Naive thymus-derived CD4-positive, alpha-beta T cell (primary cell): ENCODE data around the gene MAGEL2. TPM values are rescaled to one million over a fixed set of nuclear protein-coding genes. Genes with fewer than 3 reads are reported as not detected.

Experiments used
- ATAC-seq: fragments of 150-1000 bp; cut with Tn5 transposase; 2 replicates; pipeline ENCODE4 v1.10.0; 2021; ENCODE audit warnings: mild to moderate bottlenecking, moderate library complexity
- CTCF ChIA-PET: fragments of 350-600 bp; sonication (Branson Sonifier 250); formaldehyde crosslinking; loops from one replicate; lab custom pipeline; 2021; ENCODE audit warnings: antibody characterized with exemption; lab: Charles Lee
- POLR2A ChIA-PET: fragments of 350-600 bp; sonication (Branson Sonifier 250); formaldehyde crosslinking; loops from one replicate; lab custom pipeline; 2021; ENCODE audit warnings: antibody characterized with exemption, inconsistent platforms; lab: Charles Lee
- DNase-seq, 9 donors: peaks; one replicate each; pipeline versions ENCODE4 v3.0.0 to v3.0.0-alpha.2; 2020 to 2022; ENCODE audit warnings: mixed read lengths in 1 of 9
- H3K27ac ChIP-seq: one replicate; pipeline ENCODE4 v1.7.0; 2013; ENCODE audit warnings: mild to moderate bottlenecking, low read depth, low read length, moderate library complexity
- H3K27me3 ChIP-seq, 2 donors: one replicate each; pipeline ENCODE4 v1.7.0; 2013; ENCODE audit warnings: low read length in 2 of 2, mild to moderate bottlenecking in 2 of 2, moderate library complexity in 2 of 2; ENCODE audit not compliant: control insufficient read depth in 2 of 2, insufficient read depth in 2 of 2
- H3K36me3 ChIP-seq, 3 experiments: 1 replicate in 2 of 3; 2 replicates in 1 of 3; pipeline ENCODE4 v1.7.0; 2013; ENCODE audit warnings: low read length in 3 of 3, mild to moderate bottlenecking in 3 of 3, moderate library complexity in 1 of 3; ENCODE audit not compliant: insufficient read depth in 3 of 3, control insufficient read depth in 2 of 3
- H3K4me1 ChIP-seq, 2 donors: one replicate each; pipeline ENCODE4 v1.7.0; 2013; ENCODE audit warnings: low read length in 2 of 2, mild to moderate bottlenecking in 2 of 2, moderate library complexity in 1 of 2; ENCODE audit not compliant: control insufficient read depth in 2 of 2, insufficient read depth in 2 of 2
- H3K4me3 ChIP-seq: 2 replicates; pipeline ENCODE4 v1.7.0; 2013; ENCODE audit warnings: mild to moderate bottlenecking, low read length
- H3K9me3 ChIP-seq, 3 experiments: 1 replicate in 2 of 3; 2 replicates in 1 of 3; pipeline ENCODE4 v1.7.0; 2013; ENCODE audit warnings: low read length in 3 of 3; ENCODE audit not compliant: control insufficient read depth in 2 of 3
- H3K27ac Mint-ChIP-seq, 9 donors: one replicate each; pipeline ENCODE4 v1.8.0; 2020 to 2022; ENCODE audit warnings: mixed read lengths in 9 of 9, mild to moderate bottlenecking in 8 of 9, moderate library complexity in 5 of 9, inconsistent platforms in 2 of 9
- H3K27me3 Mint-ChIP-seq, 5 donors: one replicate each; pipeline ENCODE4 v1.8.0; 2021 to 2022; ENCODE audit warnings: mixed read lengths in 5 of 5, mild to moderate bottlenecking in 1 of 5
- H3K36me3 Mint-ChIP-seq, 5 donors: one replicate each; pipeline ENCODE4 v1.8.0; 2020 to 2022; ENCODE audit warnings: mixed read lengths in 5 of 5, mild to moderate bottlenecking in 3 of 5, inconsistent platforms in 1 of 5
- H3K4me1 Mint-ChIP-seq, 7 donors: one replicate each; pipeline ENCODE4 v1.8.0; 2020 to 2022; ENCODE audit warnings: mixed read lengths in 7 of 7, mild to moderate bottlenecking in 3 of 7, inconsistent platforms in 1 of 7
- H3K4me3 Mint-ChIP-seq, 10 donors: one replicate each; pipeline ENCODE4 v1.8.0; 2020 to 2022; ENCODE audit warnings: mild to moderate bottlenecking in 10 of 10, mixed read lengths in 10 of 10, moderate library complexity in 6 of 10, inconsistent platforms in 2 of 10
- H3K9me3 Mint-ChIP-seq, 11 donors: one replicate each; pipeline ENCODE4 v1.8.0; 2020 to 2022; ENCODE audit warnings: mixed read lengths in 11 of 11, mild to moderate bottlenecking in 4 of 11, inconsistent platforms in 1 of 11, moderate library complexity in 1 of 11
- intact Hi-C, 2 donors: fragments of 100-400 bp; cut with micrococcal nuclease; formaldehyde crosslinking; loops; one replicate each; pipeline ENCODE4 v1.15.1; 2023
- polyA plus RNA-seq, 2 donors: library from polyadenylated mRNA; unstranded; fragments of 300-500 nt; fragmentation: Illumina TruSeq; gene quantifications; one replicate each; pipeline ENCODE4 v1.2.3, GENCODE V29; 2021
- total RNA-seq, 6 experiments: library from RNA in 5 of 6; stranded (reverse) in 5 of 6; gene quantifications; 1 replicate in 5 of 6; 2 replicates in 1 of 6; pipeline ENCODE4 v1.2.3 and lab custom pipeline; 2021 to 2026

Gene MAGEL2
- total and polyA plus RNA-seq, 7 experiments from 2014 or later, result not detected

DNA sequence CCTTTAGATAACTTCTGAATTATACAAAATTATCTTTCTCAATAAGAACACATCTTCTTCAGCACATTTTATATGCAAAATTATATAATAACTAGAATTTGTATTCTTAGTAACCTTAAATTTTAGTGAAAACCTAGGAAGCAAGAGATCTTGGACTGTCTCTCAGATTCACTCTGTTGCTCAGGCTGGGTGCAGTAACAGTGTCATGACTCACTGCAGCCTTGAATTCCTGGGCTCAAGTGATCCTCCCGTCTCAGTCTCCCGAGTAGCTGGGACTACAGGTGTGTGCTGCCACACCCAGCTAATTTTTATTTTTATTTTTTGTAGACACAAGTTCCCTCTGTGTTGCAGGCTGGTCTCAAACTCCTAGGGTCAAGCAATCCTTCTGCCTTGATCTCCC lies 52.3 kb downstream of the MAGEL2 start:
- Mint-ChIP-seq H3K27ac (no peak overlapping the region), H3K9me3 (peaks cover 0 to 6% (median 0%) of the 10 kb centered on the region in 11 donors), H3K4me3 (no peak overlapping the region), H3K36me3 (no peaks in the 10 kb centered on the region), H3K4me1 (no peaks in the 10 kb centered on the region), H3K27me3 (peaks cover 0 to 8% (median 3%) of the 10 kb centered on the region in 5 donors)
- H3K9me3 ChIP-seq, result no peaks in the 10 kb centered on the region
- intact Hi-C loops, result no loop called here
- no peak for ATAC-seq
- DNase-seq, result no peak
- no peaks in the 10 kb centered on the region for H3K27me3 ChIP-seq
- no peaks in the 10 kb centered on the region for H3K36me3 ChIP-seq
- ChIA-PET CTCF (no interaction called here), POLR2A (no interaction called here)
- H3K27ac ChIP-seq, result no peak overlapping the region
- H3K4me3 ChIP-seq, result no peak overlapping the region
- H3K4me1 ChIP-seq, result no peaks in the 10 kb centered on the region

GRCh38 chr15:23594252-23594770 lies 53.4 kb downstream of the MAGEL2 start:
- Histone ChIP-seq H3K9me3 (no peaks in the 10 kb centered on the region), H3K27me3 (no peaks in the 10 kb centered on the region), H3K4me1 (no peaks in the 10 kb centered on the region), H3K36me3 (no peaks in the 10 kb centered on the region), H3K27ac (no peak overlapping the region), H3K4me3 (no peak overlapping the region)
- H3K9me3 Mint-ChIP-seq, result peaks cover 0 to 8% (median 0%) of the 10 kb centered on the region in 11 donors
- ChIA-PET CTCF (no interaction called here), POLR2A (no interaction called here)
- H3K27me3 Mint-ChIP-seq, result peaks cover 0 to 11% (median 5%) of the 10 kb centered on the region in 5 donors
- H3K4me1 Mint-ChIP-seq, result no peaks in the 10 kb centered on the region
- H3K36me3 Mint-ChIP-seq, result no peaks in the 10 kb centered on the region
- intact Hi-C loops, result no loop called here
- ATAC-seq, result no peak
- no peak for DNase-seq
- H3K27ac Mint-ChIP-seq, result no peak overlapping the region
- no peak overlapping the region for H3K4me3 Mint-ChIP-seq

Other genes with a start within 250 kb of the MAGEL2 start
- not detected for gene GOLGA6L2, start 200.6 kb downstream of the MAGEL2 start, total RNA-seq
- not detected for gene GOLGA6L2, start 200.6 kb downstream of the MAGEL2 start, polyA plus RNA-seq
- gene MKRN3, start 82.2 kb downstream of the MAGEL2 start, total RNA-seq, result 10 to 100 TPM in 2 of 5 experiments, 1 to 10 TPM in 2, under 1 TPM in 1; 0.37 to 11.5 (median 1.8) TPM
- gene MKRN3, start 82.2 kb downstream of the MAGEL2 start, polyA plus RNA-seq, result 1 to 10 TPM; 1.5 to 3.2 TPM
- gene NDN, start 39.4 kb upstream of the MAGEL2 start, total RNA-seq, result 1 to 10 TPM in 1 of 5 experiments, under 1 TPM in 1, not detected in 3; 0.39 to 2.8 TPM
- gene NDN, start 39.4 kb upstream of the MAGEL2 start, polyA plus RNA-seq, result under 1 TPM; 0.21 to 0.72 TPM